GM12873 (cell line): ENCODE measurements around the gene NR6A1.

Source experiments
- TF ChIP-seq, protein P1 (sequence below): IDR thresholded peaks from 2 replicates; pipeline ENCODE4 v1.5.1; 2012; ENCODE audit warnings: low read depth, mild to moderate bottlenecking, moderate library complexity, low read length, control low read depth; ENCODE audit not compliant: insufficient read depth; ENCODE audit errors: missing control alignments

Gene NR6A1

DNA sequence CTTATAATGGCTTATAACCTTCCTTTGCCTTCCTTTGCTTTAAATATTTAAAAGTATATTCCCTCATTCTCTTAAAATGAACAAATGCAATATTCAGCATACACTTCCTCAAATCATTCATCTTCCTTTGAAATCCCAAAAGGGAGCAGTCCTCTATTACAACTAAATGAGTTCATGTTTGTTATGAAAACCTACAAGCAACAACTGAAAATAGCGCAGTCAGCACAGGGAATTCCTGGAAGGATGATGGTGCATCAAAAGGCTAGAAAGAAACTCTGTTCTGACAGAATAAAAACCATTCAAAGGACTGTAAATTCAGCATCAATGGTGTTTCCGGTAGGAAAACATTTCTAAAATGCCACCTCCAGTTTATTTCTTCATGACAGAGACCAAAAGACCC, 3.3 kb downstream of the NR6A1 start:
- TF ChIP-seq, protein P1, sequence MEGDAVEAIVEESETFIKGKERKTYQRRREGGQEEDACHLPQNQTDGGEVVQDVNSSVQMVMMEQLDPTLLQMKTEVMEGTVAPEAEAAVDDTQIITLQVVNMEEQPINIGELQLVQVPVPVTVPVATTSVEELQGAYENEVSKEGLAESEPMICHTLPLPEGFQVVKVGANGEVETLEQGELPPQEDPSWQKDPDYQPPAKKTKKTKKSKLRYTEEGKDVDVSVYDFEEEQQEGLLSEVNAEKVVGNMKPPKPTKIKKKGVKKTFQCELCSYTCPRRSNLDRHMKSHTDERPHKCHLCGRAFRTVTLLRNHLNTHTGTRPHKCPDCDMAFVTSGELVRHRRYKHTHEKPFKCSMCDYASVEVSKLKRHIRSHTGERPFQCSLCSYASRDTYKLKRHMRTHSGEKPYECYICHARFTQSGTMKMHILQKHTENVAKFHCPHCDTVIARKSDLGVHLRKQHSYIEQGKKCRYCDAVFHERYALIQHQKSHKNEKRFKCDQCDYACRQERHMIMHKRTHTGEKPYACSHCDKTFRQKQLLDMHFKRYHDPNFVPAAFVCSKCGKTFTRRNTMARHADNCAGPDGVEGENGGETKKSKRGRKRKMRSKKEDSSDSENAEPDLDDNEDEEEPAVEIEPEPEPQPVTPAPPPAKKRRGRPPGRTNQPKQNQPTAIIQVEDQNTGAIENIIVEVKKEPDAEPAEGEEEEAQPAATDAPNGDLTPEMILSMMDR = no peak

GRCh38 chr9:124766815-124767554, 4.1 kb downstream of the NR6A1 start:
- TF ChIP-seq, protein P1 = peak; percentile 48

DNA sequence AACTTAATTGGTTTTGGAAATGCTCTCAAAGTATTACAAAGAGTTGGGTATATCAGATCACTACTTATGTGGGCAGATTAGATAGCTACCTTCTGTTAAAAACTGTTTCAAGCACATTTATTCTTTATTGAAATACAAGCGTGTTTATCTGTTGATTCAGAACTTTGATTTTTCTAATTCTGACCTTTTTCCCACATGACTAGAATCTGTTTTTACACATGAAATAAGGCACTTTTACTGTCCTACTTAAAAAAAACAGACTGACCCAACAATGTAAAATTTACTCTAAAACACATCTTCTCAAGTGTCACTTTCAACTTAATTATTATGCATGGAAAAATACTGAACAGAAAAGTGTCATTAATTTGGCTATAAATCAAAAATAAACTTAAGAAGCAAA, 4.8 kb downstream of the NR6A1 start:
- TF ChIP-seq, protein P1 = no peak

- TF ChIP-seq, protein P1 = no peak
Observed at GRCh38 chr9:124765439-124765835, 5.7 kb downstream of the NR6A1 start.

GRCh38 chr9:124764774-124765438, 6.2 kb downstream of the NR6A1 start:
- TF ChIP-seq, protein P1 = peak; percentile 42

DNA sequence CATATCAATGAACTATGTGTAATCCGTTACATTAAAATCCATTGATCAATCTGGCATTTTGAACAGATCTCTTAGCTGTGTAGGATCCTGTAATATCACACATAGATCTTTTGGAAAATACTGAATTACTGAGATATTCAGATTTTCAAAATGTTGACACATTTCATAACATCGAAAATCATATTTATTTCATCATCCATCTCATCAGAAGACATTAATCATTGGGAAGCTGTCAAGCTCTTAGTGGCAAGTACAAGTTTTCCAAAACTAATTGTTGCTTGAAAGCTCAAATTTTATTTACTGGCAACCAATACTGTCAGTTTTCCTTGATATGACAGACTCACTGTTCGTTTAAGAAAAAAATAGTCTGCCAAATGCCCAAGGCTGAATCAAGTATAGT, 8.5 kb downstream of the NR6A1 start:
- TF ChIP-seq, protein P1 = no peak

DNA sequence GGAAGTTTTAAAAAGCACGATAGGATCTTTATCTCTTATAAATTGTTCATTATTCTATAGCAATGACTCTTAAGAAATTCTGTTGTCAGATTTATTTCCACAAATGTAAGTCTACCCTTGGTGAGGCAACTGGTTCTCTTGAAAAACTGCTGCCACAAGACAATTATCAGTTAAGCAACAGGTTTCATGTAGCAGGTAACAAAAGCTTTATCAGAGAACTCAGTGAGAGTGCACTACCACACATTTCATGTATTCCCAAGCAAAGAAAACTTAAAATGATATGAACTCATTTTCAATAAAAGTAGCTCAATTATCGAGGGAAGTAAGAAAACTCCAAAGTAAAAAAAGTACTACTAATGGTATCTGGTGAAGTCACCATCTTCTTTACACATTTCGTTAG, 9.4 kb downstream of the NR6A1 start:
- TF ChIP-seq, protein P1 = no peak
